NCI-H526 treated with DMSO at 0.1 percent for 48 hours (cell line): ENCODE data around the gene WDR70.
"Not testable (repeated sequence)": the region's sequence is repeated elsewhere in the genome, so short reads cannot be mapped to it uniquely, and the experiment has no call there.

ENCODE experiments used
- DNase-seq: peaks from one replicate; lab custom pipeline; 2025; lab: John Stamatoyannopoulos, UW

Gene WDR70

GRCh38 chr5:37517686-37518085 is 138.6 kb downstream of the WDR70 start:
- DNase-seq: no peak

DNA sequence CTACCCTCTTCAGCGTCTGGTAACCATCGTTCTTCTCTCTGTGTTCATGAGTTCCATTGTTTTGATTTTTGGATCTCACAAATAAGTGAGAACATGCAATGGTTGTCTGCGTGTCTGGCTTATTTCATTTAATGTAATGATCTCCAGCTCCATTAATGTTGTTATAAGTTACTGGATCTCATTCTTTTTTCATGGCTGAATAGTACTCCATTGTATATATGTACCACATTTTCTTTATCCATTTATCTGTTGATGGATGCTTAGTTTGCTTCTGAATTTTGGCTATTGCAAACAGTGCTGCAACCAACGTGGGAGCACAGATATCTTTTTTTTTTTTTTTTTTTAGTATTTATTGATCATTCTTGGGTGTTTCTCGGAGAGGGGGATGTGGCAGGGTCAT is 139.2 kb downstream of the WDR70 start:
- not testable (repeated sequence) for DNase-seq

GRCh38 chr5:37519304-37519703 is 140.2 kb downstream of the WDR70 start:
- no peak for DNase-seq

- no peak for DNase-seq
Observed at GRCh38 chr5:37519807-37520206, 140.7 kb downstream of the WDR70 start.

GRCh38 chr5:37520811-37521210 is 141.7 kb downstream of the WDR70 start:
- no peak for DNase-seq

GRCh38 chr5:37532976-37533740 is 154.0 kb downstream of the WDR70 start:
- no peak for DNase-seq

- DNase-seq: no peak
Observed at GRCh38 chr5:37533851-37534250, 154.7 kb downstream of the WDR70 start.

DNA sequence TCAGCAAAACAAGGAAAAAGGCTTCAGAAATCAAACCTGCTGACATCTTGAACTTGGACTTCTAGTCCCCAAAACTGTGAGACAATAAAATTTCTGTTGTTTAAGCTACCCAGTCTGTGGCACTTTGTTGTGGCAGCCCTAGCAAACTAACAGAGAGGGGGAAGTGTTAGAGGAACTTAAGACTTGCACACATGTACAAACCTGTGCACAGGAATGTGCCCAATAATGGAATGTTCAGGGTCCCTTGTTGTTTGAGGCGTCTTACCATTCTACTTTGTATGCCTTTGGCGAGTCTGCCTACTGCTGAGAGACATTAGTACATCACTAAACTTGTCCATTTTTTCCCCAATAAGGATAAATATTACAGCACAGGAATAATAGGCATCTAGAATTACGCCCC is 160.3 kb downstream of the WDR70 start:
- DNase-seq: no peak

DNA sequence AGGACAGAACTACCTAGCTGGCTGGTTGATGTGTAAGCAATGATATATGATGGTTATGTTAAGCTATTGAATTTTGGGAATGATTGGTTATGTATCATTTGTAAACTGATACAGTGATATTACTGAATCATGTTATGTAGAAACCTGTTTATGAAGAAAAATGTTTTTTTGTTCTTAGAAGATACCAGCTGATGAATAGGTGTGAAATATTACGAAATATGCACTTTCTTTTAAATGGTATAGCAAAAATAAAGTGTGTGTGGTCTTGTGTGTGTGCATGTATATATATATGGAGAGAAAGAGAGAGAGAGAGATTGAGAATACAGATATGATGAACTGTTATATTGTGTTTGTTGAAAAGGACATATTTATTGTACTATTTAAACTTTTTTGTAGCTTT is 164.1 kb downstream of the WDR70 start:
- no peak for DNase-seq

DNA sequence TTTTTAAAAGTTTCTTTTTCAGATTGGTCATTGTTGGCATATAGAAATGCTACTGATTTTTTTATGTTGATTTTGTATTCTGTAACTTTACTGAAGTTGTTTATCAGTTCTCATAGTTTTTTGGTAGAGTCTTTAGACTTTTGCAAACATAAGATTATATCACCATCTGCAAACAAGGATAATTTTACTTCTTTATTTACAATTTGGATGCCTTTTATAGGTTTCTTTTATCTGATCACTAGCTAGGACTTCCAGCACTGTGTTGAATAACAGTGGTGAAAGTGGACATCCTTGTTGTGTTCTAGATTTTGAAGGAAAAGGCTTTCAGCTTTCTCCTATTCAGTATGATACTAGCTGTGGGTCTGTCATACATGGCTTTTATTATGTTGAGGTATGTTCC is 170.3 kb downstream of the WDR70 start:
- no peak for DNase-seq

GRCh38 chr5:37552161-37552560 is 173.0 kb downstream of the WDR70 start:
- no peak for DNase-seq

DNA sequence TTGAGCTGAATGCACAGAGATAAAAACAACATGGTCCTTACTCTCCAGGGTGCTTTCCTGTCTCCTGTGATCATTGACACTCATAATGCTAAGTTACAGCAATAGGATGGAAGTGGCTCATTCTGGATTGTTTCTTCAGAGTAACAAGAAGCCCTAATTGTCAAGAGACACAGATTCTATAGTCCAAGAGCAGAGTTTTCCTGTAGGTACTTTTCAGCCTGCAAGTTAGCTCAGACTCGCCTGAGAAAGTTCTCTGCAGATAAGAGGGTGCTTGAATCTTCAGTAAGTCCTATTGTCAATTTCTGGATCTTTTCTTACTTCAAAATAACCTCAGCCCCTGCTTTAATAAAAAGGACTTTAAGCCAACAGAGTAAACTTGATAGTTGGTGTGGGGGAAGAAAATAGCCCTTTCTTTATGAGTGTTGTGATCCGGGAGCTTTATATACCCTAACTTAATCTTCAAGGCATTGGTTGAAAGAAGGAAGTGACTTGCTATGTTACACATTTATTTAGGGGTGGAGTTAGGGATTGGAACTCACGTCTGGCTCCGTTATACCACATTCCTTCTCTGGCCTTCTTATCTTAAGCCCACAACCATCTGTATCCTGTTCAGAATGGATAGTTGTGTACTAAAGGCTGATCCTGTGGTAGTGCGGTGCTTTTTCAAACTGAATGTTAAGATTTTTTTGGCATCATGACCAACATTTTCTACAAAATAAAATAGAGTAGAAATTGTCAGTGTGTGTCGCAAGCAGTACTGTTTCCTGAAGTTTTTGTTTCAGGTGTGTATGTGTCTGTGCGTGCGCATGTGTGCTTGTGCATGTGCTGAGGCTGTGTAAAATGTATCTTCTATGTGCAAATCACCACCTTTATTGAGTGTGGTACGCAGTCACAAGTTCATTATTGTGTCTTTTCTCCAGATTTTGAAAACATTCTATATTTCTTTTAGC is 173.9 kb downstream of the WDR70 start:
- DNase-seq: no peak

- DNase-seq: no peak
Observed at GRCh38 chr5:37553720-37554404, 174.7 kb downstream of the WDR70 start.

GRCh38 chr5:37554405-37554739 is 175.3 kb downstream of the WDR70 start:
- no peak for DNase-seq

- DNase-seq: peak; percentile 53
Observed at GRCh38 chr5:37554938-37555337, 175.8 kb downstream of the WDR70 start.

DNA sequence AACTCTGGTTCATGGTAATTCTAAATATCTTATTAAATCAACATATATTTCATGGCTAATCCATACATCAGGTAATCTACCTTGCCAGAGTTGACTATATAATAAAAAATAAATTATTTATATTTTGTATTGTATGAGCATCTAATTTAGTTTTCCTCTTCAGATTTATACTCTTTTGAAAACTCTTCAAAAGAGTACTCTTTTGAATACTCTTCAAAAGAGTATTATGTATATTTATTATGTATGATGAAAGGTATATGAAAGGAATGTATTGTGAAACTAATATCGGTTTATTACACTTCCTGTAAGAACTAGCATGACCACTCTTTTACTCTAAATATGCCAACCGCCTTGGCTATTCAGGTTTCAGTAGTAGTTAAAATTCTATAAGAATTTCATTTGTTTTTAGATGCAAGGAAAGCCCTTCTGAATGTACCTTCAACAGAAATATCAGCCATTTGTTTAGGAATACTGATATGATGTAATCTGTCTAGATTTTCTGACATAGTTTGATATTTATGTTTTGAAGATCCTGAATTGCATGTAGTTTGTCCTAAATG is 178.7 kb downstream of the WDR70 start:
- no peak for DNase-seq

DNA sequence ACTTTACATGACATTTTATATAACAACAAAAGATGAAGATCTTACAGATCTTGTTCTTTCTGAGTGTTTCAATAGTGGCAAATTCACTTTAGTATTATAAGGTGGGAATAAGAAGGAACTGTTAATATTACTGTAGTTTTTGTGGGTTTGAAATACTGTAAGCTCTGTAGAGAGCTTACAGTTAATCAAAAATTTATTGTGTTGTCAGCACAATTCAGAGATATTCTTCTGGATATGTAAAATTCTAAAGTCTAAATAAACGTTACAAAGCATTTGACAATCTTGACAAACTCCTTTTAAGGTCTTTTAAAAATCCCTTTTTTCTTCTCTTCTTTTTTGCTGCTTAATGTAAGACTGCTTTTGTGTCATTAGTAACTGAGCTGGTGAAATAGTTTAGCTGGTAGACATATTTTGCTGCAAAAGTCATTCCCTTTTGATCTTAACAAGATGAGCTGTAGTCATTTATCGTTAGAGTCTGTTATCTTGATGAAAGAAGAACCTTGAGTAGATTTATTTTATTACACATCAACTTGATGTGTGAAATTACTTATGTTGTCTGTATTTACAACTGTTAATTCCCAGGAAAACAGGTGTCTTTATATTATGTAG is 186.0 kb downstream of the WDR70 start:
- DNase-seq: no peak

- DNase-seq: no peak
Observed at GRCh38 chr5:37567566-37567965, 188.4 kb downstream of the WDR70 start.

DNA sequence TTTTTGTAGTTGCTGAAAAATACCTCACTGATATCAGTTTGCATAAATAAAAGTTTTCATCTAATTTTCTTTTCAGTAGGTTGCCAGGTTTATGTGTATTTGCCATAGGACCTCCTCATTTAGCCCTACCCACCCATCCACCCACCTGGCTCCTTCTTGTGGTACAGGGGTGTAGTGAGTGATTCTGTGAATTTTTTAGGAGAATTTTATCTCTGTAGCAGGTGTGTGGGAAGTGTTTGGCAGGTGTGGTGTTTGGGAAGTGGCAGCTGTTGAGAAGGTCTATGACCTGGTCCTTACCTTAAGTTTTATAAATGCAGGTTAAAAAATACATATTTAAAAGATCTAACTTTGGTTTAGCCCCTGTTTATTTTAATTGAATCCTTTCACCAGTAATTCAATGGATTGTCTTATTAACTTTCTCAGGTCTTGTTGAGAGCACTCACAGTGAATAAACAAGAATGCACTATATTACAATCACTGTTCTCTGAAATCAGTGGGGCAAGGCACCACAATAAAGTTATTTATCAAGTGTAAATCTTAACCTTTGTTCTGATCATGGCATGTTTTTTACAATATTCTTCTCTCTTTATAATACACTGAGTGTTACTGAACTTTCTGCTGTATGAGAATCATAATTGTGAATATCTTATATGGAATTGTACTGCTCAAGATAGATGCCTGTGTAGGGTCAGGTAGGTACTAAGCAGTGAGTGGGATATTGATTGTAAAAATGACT is 189.1 kb downstream of the WDR70 start:
- DNase-seq: no peak

DNA sequence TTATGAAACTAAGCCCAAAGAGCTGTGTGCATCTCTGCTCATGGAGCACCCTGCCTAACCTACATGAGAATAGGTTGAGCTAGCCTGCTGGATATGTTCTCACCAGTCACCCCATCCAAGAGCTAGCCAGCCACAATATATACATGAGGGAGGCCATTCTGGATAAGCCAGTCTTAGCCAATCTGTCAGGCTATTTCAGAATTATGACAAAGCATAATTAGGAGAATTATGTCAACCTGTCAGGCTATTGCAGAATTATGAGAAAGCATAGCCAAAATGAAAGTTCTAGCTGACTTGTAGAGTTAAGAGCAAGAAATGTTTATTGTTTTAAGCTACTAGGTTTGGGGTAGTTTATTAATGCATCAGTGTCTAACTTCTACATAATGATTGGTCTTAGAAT is 189.8 kb downstream of the WDR70 start:
- DNase-seq: no peak

- DNase-seq: no peak
Observed at GRCh38 chr5:37569466-37569865, 190.3 kb downstream of the WDR70 start.
